Caco-2 (cell line): ENCODE data around the gene EEPD1. TPM values are rescaled to one million over a fixed set of nuclear protein-coding genes. Genes with fewer than 3 reads are reported as not detected.

Source experiments
- BruUV-seq: library from RNA; stranded (reverse); fragments of 400-500 nt; replicated peaks from 2 replicates; lab custom pipeline; 2021; lab: Mats Ljungman, UMichigan
- CTCF ChIA-PET: fragments of 300-600 bp; sonication (Branson Sonifier 250); formaldehyde crosslinking; loops from one replicate; lab custom pipeline; 2022; ENCODE audit warnings: antibody characterized with exemption; lab: Charles Lee
- POLR2A ChIA-PET: fragments of 300-600 bp; sonication (Branson Sonifier 250); formaldehyde crosslinking; loops from one replicate; lab custom pipeline; 2022; ENCODE audit warnings: antibody characterized with exemption; lab: Charles Lee
- DNase-seq, 2 experiments: peaks; one replicate each; pipeline versions ENCODE4 v3.0.0 to v3.0.0-alpha.2; 2020 to 2022
- H3K27me3 ChIP-seq: replicated peaks from 2 replicates; pipeline ENCODE4 v1.6.0; 2011; ENCODE audit warnings: low read length; ENCODE audit not compliant: control insufficient read depth, insufficient read depth
- H3K36me3 ChIP-seq: 2 replicates; pipeline ENCODE4 v1.5.1; 2011; ENCODE audit warnings: low read length; ENCODE audit not compliant: control insufficient read depth, insufficient read depth
- H3K4me1 ChIP-seq: fragments of 250-450 bp; sonication (Bioruptor Pico); 2 replicates; pipeline ENCODE4 v1.5.1; 2020; ENCODE audit warnings: mild to moderate bottlenecking
- H3K4me3 ChIP-seq: 2 replicates; pipeline ENCODE4 v1.5.1; 2011; ENCODE audit warnings: low read depth, mild to moderate bottlenecking, control low read depth, low read length
- H3K9me3 ChIP-seq: fragments of 250-450 bp; sonication (Bioruptor Pico); 2 replicates; pipeline ENCODE4 v1.5.1; 2020; ENCODE audit warnings: mild to moderate bottlenecking, moderate library complexity
- H3K27ac Mint-ChIP-seq: one replicate; pipeline ENCODE4 v1.8.0; 2022; ENCODE audit warnings: mixed read lengths; ENCODE audit not compliant: unreplicated experiment
- H3K27me3 Mint-ChIP-seq: one replicate; pipeline ENCODE4 v1.8.0; 2022; ENCODE audit warnings: mixed read lengths; ENCODE audit not compliant: insufficient read depth, unreplicated experiment
- H3K36me3 Mint-ChIP-seq: one replicate; pipeline ENCODE4 v1.8.0; 2022; ENCODE audit warnings: mild to moderate bottlenecking, mixed read lengths; ENCODE audit not compliant: insufficient read depth, unreplicated experiment
- H3K4me1 Mint-ChIP-seq: one replicate; pipeline ENCODE4 v1.8.0; 2022; ENCODE audit warnings: low read depth, mixed read lengths; ENCODE audit not compliant: unreplicated experiment
- H3K4me3 Mint-ChIP-seq: one replicate; pipeline ENCODE4 v1.8.0; 2022; ENCODE audit warnings: mild to moderate bottlenecking, moderate library complexity, mixed read lengths; ENCODE audit not compliant: unreplicated experiment
- H3K9me3 Mint-ChIP-seq: one replicate; pipeline ENCODE4 v1.8.0; 2022; ENCODE audit warnings: mixed read lengths; ENCODE audit not compliant: unreplicated experiment
- intact Hi-C: fragments of 100-400 bp; cut with micrococcal nuclease; formaldehyde crosslinking; loops from one replicate; pipeline ENCODE4 v1.10.0; 2022; ENCODE audit not compliant: unreplicated experiment
- total RNA-seq: library from RNA; stranded (reverse); gene quantifications from 2 replicates; pipeline ENCODE4 v1.2.3, GENCODE V29; 2022
- TF ChIP-seq, protein P1 (sequence below), 2 experiments: fragments of 200-600 bp in 1 of 2; IDR thresholded peaks; 1 replicate in 1 of 2; 2 replicates in 1 of 2; pipeline versions ENCODE4 v1.5.1 to v1.8.0; 2011 to 2022; ENCODE audit warnings: antibody characterized with exemption in 1 of 2, control low read depth in 1 of 2, inconsistent platforms in 1 of 2, low read depth in 1 of 2, low read length in 1 of 2, mild to moderate bottlenecking in 1 of 2, moderate library complexity in 1 of 2; ENCODE audit not compliant: insufficient read depth in 1 of 2, severe bottlenecking in 1 of 2, unreplicated experiment in 1 of 2

EEPD1 gene
- total RNA-seq, 1 experiment from 2014 or later: 1.8 TPM

DNA sequence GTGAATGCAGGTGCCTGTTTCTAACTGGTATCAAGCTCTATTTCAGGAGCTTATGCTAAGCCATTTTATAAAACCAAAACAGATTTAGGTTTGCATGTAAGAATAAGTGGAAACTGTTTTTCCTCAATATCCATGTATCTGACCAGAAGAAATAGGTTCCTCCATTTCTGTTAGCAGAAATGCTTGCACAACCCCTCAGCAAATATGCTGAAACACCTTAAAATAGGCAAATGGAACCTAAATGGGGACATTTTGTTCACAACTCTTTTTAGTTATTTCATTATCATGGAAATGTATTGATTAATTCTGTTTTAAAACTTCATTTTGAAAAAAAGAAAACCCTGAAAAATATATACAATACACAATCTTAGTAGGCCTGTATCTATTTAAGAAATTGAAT lies 8.9 kb upstream of the EEPD1 start:
- no peaks in the 10 kb centered on the region for H3K36me3 Mint-ChIP-seq
- TF ChIP-seq, protein P1, sequence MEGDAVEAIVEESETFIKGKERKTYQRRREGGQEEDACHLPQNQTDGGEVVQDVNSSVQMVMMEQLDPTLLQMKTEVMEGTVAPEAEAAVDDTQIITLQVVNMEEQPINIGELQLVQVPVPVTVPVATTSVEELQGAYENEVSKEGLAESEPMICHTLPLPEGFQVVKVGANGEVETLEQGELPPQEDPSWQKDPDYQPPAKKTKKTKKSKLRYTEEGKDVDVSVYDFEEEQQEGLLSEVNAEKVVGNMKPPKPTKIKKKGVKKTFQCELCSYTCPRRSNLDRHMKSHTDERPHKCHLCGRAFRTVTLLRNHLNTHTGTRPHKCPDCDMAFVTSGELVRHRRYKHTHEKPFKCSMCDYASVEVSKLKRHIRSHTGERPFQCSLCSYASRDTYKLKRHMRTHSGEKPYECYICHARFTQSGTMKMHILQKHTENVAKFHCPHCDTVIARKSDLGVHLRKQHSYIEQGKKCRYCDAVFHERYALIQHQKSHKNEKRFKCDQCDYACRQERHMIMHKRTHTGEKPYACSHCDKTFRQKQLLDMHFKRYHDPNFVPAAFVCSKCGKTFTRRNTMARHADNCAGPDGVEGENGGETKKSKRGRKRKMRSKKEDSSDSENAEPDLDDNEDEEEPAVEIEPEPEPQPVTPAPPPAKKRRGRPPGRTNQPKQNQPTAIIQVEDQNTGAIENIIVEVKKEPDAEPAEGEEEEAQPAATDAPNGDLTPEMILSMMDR (IDR thresholded peaks at IDR 0.05; ENCODE audit: insufficient read depth in 1 of 2, low read depth in 1 of 2, low read length in 1 of 2, severe bottlenecking in 1 of 2, unreplicated experiment in 1 of 2): no peak
- H3K4me3 Mint-ChIP-seq: no peak overlapping the region
- H3K27me3 ChIP-seq: no peaks in the 10 kb centered on the region; the same call in 1 of the 2 replicates
- no peaks in the 10 kb centered on the region for H3K9me3 ChIP-seq
- H3K36me3 ChIP-seq: no peaks in the 10 kb centered on the region
- ChIA-PET POLR2A (no interaction called here), CTCF (no interaction called here)
- no TSS peak for BruUV-seq
- no peak overlapping the region for H3K4me3 ChIP-seq
- H3K4me1 ChIP-seq: no peaks in the 10 kb centered on the region
- H3K27ac Mint-ChIP-seq: no peak overlapping the region
- H3K9me3 Mint-ChIP-seq: no peaks in the 10 kb centered on the region
- H3K4me1 Mint-ChIP-seq: no peaks in the 10 kb centered on the region
- intact Hi-C loops: no loop called here
- H3K27me3 Mint-ChIP-seq: no peaks in the 10 kb centered on the region
- no peak for DNase-seq

- Histone ChIP-seq H3K9me3 (no peaks in the 10 kb centered on the region), H3K4me3 (no peak overlapping the region), H3K4me1 (no peaks in the 10 kb centered on the region), H3K27me3 (no peaks in the 10 kb centered on the region; the same call in 1 of the 2 replicates), H3K36me3 (no peaks in the 10 kb centered on the region)
- Mint-ChIP-seq H3K36me3 (no peaks in the 10 kb centered on the region), H3K4me3 (no peak overlapping the region), H3K9me3 (no peaks in the 10 kb centered on the region), H3K27me3 (no peaks in the 10 kb centered on the region), H3K4me1 (no peaks in the 10 kb centered on the region), H3K27ac (no peak overlapping the region)
- TF ChIP-seq, protein P1 (IDR thresholded peaks at IDR 0.05; ENCODE audit: insufficient read depth in 1 of 2, low read depth in 1 of 2, low read length in 1 of 2, severe bottlenecking in 1 of 2, unreplicated experiment in 1 of 2): no peak
- CTCF ChIA-PET: no interaction called here
- BruUV-seq: no TSS peak
- DNase-seq: no peak
- POLR2A ChIA-PET: no interaction called here
- intact Hi-C loops: no loop called here
Measured at GRCh38 chr7:36145686-36146085, 7.4 kb upstream of the EEPD1 start.

- TF ChIP-seq, protein P1 (IDR thresholded peaks at IDR 0.05; ENCODE audit: insufficient read depth in 1 of 2, low read depth in 1 of 2, low read length in 1 of 2, severe bottlenecking in 1 of 2, unreplicated experiment in 1 of 2): no peak
- Histone ChIP-seq H3K36me3 (no peaks in the 10 kb centered on the region), H3K9me3 (no peaks in the 10 kb centered on the region), H3K4me1 (peaks cover 5% of the 10 kb centered on the region; the same call in 1 of the 2 replicates), H3K4me3 (no peak overlapping the region), H3K27me3 (no peaks in the 10 kb centered on the region; the same call in 1 of the 2 replicates)
- no peaks in the 10 kb centered on the region for H3K9me3 Mint-ChIP-seq
- ChIA-PET CTCF (no interaction called here), POLR2A (no interaction called here)
- no TSS peak for BruUV-seq
- H3K36me3 Mint-ChIP-seq: no peaks in the 10 kb centered on the region
- H3K4me3 Mint-ChIP-seq: no peak overlapping the region
- no peaks in the 10 kb centered on the region for H3K27me3 Mint-ChIP-seq
- no peaks in the 10 kb centered on the region for H3K4me1 Mint-ChIP-seq
- no peak overlapping the region for H3K27ac Mint-ChIP-seq
- intact Hi-C loops: no loop called here
- no peak for DNase-seq
Measured at GRCh38 chr7:36147361-36147760, 5.7 kb upstream of the EEPD1 start.
